Breast epithelium (tissue), 4 donors: ENCODE measurements around the gene TEX9. TPM values are rescaled to one million over a fixed set of nuclear protein-coding genes. Genes with fewer than 3 reads are reported as not detected.

Experiments used
- DNase-seq, 2 donors: peaks; one replicate each; pipeline ENCODE4 v3.0.0-alpha.2; 2019; ENCODE audit warnings: low spot score in 2 of 2
- H3K27ac ChIP-seq, 2 donors: fragments of 200-600 bp; sonication (generic) in 1 of 2; one replicate each; pipeline ENCODE4 v1.5.1; 2016 to 2019; ENCODE audit warnings: mild to moderate bottlenecking in 1 of 2
- H3K27me3 ChIP-seq, 2 donors: fragments of 200-600 bp; sonication (generic) in 1 of 2; one replicate each; pipeline versions ENCODE4 v1.5.1 to v1.6.0; 2017 to 2019; ENCODE audit warnings: control low read depth in 1 of 2, mild to moderate bottlenecking in 1 of 2
- H3K36me3 ChIP-seq: fragments of 200-600 bp; one replicate; pipeline ENCODE4 v1.5.1; 2019
- H3K4me1 ChIP-seq, 2 donors: fragments of 200-600 bp; sonication (generic); one replicate each; pipeline ENCODE4 v1.5.1; 2016 to 2019; ENCODE audit warnings: control low read depth in 1 of 2
- H3K4me3 ChIP-seq, 3 donors: fragments of 200-600 bp; sonication (generic); 1 replicate in 2 of 3; 2 replicates in 1 of 3; pipeline ENCODE4 v1.5.1; 2016 to 2019; ENCODE audit warnings: mild to moderate bottlenecking in 3 of 3, moderate library complexity in 2 of 3
- H3K9me3 ChIP-seq, 2 donors: fragments of 200-600 bp; sonication (generic) in 1 of 2; one replicate each; pipeline ENCODE4 v1.5.1; 2016 to 2019; ENCODE audit warnings: control low read depth in 1 of 2
- POLR2A ChIP-seq: fragments of 450-650 bp; IDR thresholded peaks from one replicate; pipeline ENCODE4 v1.6.1; 2016; ENCODE audit warnings: antibody characterized with exemption, mild to moderate bottlenecking, moderate library complexity
- POLR2AphosphoS5 ChIP-seq, 3 donors: sonication (generic); formaldehyde crosslinking; IDR thresholded peaks; one replicate each; pipeline ENCODE4 v1.6.1; 2017; ENCODE audit warnings: antibody characterized with exemption in 3 of 3
- intact Hi-C: fragments of 100-400 bp; cut with DNase I; formaldehyde crosslinking; loops from one replicate; pipeline ENCODE4 v1.15.1; 2023; ENCODE audit warnings: low total_unique reads
- total RNA-seq, 3 donors: library from RNA; depleted of rRNA; stranded (reverse); fragments of >200 nt; gene quantifications; one replicate each; pipeline ENCODE4 v1.1.0, GENCODE V29; 2016
- TF ChIP-seq, protein P1 (sequence below), 3 donors: fragments of 450-650 bp; IDR thresholded peaks; one replicate each; pipeline ENCODE4 v1.5.1; 2016 to 2017; ENCODE audit warnings: antibody characterized with exemption in 3 of 3, mild to moderate bottlenecking in 3 of 3, moderate library complexity in 3 of 3

Gene TEX9
- total RNA-seq, 3 donors from 2014 or later: 3.4 to 38.2 (median 32.1) TPM

- H3K9me3 ChIP-seq: no peaks in the 10 kb centered on the region
- no peak overlapping the region for H3K4me3 ChIP-seq
- no peak overlapping the region for H3K27ac ChIP-seq
- DNase-seq: no peak
- no peaks in the 10 kb centered on the region for H3K36me3 ChIP-seq
- no peaks in the 10 kb centered on the region for H3K4me1 ChIP-seq
- TF ChIP-seq, protein P1, sequence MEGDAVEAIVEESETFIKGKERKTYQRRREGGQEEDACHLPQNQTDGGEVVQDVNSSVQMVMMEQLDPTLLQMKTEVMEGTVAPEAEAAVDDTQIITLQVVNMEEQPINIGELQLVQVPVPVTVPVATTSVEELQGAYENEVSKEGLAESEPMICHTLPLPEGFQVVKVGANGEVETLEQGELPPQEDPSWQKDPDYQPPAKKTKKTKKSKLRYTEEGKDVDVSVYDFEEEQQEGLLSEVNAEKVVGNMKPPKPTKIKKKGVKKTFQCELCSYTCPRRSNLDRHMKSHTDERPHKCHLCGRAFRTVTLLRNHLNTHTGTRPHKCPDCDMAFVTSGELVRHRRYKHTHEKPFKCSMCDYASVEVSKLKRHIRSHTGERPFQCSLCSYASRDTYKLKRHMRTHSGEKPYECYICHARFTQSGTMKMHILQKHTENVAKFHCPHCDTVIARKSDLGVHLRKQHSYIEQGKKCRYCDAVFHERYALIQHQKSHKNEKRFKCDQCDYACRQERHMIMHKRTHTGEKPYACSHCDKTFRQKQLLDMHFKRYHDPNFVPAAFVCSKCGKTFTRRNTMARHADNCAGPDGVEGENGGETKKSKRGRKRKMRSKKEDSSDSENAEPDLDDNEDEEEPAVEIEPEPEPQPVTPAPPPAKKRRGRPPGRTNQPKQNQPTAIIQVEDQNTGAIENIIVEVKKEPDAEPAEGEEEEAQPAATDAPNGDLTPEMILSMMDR (IDR thresholded peaks at IDR 0.05): no peak
- TF ChIP-seq POLR2AphosphoS5 (IDR thresholded peaks at IDR 0.05): no peak
- TF ChIP-seq POLR2A: no peak
- intact Hi-C loops: no loop called here
- H3K27me3 ChIP-seq: no peaks in the 10 kb centered on the region
These were observed 107.8 kb downstream of the TEX9 start for GRCh38 chr15:56473017-56473416.

DNA sequence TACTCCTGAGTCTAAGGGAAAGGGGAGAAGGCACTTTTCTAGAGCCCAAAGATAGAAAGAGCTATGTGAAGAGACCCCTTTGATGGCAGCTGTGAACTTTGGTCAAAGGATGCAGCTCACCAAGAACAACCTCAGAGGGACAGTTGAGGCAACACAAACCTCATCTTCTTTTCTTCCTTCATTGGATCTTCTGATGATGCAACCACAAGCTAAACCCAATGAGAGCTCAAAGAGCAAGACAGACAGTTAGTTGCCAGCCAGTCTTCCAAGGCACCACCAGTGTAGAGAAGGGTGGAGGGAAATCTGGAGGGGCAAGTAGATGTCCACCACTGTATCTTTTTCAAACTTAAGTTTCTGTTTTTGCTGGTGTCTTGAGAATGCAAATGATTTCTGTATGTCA, 110.1 kb downstream of the TEX9 start:
- Histone ChIP-seq H3K36me3 (no peaks in the 10 kb centered on the region), H3K27me3 (no peaks in the 10 kb centered on the region), H3K27ac (no peak overlapping the region), H3K9me3 (no peaks in the 10 kb centered on the region), H3K4me1 (no peaks in the 10 kb centered on the region), H3K4me3 (no peak overlapping the region)
- intact Hi-C loops: no loop called here
- DNase-seq: no peak
- no peak for TF ChIP-seq POLR2A
- no peak for TF ChIP-seq POLR2AphosphoS5 (IDR thresholded peaks at IDR 0.05)
- TF ChIP-seq, protein P1 (IDR thresholded peaks at IDR 0.05): no peak

Other genes starting within 250 kb of the TEX9 start
- 10 to 100 TPM in 2 of 3 donors, 1 to 10 TPM in 1; 8.3 to 14.8 (median 10.8) TPM for gene RFX7, start 121.5 kb upstream of the TEX9 start, total RNA-seq
- 1 to 10 TPM; 2.3 to 2.5 (median 2.4) TPM for gene MNS1, start 99.7 kb downstream of the TEX9 start, total RNA-seq